AG04449 (cell line): ENCODE data around the gene GRM7.

Source experiments
- CTCF ChIA-PET: fragments of 350-600 bp; formaldehyde crosslinking; extraction: SDS; loops from one replicate; lab custom pipeline; 2021; ENCODE audit warnings: antibody characterized with exemption; lab: Yijun Ruan, JAX
- POLR2A ChIA-PET: fragments of 400-600, 350-600 bp; formaldehyde crosslinking; extraction: SDS; loops from one replicate; lab custom pipeline; 2020; ENCODE audit warnings: antibody characterized with exemption, inconsistent platforms; lab: Yijun Ruan, JAX
- DNase-seq: peaks from one replicate; pipeline ENCODE4 v3.0.0-alpha.2; 2010; ENCODE audit warnings: low read depth, low spot score
- H3K4me3 ChIP-seq: 2 replicates; pipeline ENCODE4 v1.5.1; 2011; ENCODE audit warnings: low read depth, mild to moderate bottlenecking, control low read depth, low read length
- CTCF ChIP-seq: IDR thresholded peaks from one replicate; pipeline ENCODE4 v1.5.1; 2011; ENCODE audit warnings: mild to moderate bottlenecking, moderate library complexity, low read length, control low read depth, inconsistent platforms; ENCODE audit not compliant: insufficient read depth; ENCODE audit errors: missing control alignments

The GRM7 gene

GRCh38 chr3:6857510-6857909 lies 3.4 kb upstream of the GRM7 start:
- ChIA-PET CTCF (no interaction called here), POLR2A (no interaction called here)
- H3K4me3 ChIP-seq = no peak overlapping the region
- DNase-seq = no peak
- no peak for TF ChIP-seq CTCF

- DNase-seq = no peak
- TF ChIP-seq CTCF = no peak
- H3K4me3 ChIP-seq = no peak overlapping the region
- CTCF ChIA-PET = no interaction called here
- POLR2A ChIA-PET = no interaction called here
These were observed 564 bp upstream of the GRM7 start for GRCh38 chr3:6860149-6860953.

DNA sequence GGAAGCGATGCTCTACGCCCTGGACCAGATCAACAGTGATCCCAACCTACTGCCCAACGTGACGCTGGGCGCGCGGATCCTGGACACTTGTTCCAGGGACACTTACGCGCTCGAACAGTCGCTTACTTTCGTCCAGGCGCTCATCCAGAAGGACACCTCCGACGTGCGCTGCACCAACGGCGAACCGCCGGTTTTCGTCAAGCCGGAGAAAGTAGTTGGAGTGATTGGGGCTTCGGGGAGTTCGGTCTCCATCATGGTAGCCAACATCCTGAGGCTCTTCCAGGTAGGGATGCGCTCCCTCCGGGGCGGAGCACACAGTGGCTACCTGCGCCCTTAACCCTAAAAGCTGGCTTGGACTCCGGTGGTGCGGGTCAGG lies 698 bp downstream of the GRM7 start:
- ChIA-PET POLR2A (no interaction called here), CTCF (no interaction called here)
- no peak for DNase-seq
- TF ChIP-seq CTCF = no peak
- H3K4me3 ChIP-seq = no peak overlapping the region

DNA sequence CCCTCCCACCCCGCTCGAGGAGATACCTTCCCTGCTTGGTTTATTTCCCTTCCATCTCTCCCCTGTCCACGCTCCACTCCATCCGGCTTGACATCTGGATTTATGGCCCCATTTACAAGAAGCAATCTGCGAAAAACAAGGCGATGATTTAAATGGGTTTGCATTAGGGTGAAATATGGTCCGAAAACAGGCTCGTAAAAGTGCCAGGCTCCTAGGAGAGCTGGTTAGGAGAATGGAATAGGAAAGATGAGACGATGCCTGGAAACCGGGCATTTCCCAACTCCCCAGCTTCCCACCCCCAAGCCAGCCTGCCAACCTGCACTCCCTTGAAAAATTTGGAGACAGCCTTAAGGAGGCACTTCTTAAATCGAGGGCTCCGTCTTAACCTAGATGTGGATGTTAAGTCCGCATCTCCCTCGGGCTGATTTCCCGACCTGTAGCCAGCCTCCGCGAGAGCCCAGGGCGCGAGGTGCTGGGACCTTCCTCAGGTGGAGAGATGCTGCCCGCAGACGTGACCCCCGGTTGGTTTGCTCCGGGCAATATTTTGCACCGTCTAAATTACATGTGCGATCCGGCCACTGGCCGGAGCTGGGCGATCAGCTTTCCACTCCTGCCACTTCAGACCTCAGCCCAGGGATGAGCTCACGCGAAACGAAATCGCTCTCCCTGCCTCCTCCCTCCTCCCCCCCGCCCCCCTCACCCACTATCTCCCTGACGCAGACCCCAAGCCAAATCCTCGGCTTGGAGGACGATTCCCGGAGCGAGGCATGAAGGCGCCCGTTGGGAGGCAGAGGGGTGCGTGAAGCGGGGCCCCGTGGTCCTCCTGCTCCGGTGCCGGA lies 1.3 kb downstream of the GRM7 start:
- CTCF ChIA-PET = no interaction called here
- DNase-seq = no peak
- POLR2A ChIA-PET = no interaction called here
- no peak for TF ChIP-seq CTCF
- H3K4me3 ChIP-seq = no peak overlapping the region

DNA sequence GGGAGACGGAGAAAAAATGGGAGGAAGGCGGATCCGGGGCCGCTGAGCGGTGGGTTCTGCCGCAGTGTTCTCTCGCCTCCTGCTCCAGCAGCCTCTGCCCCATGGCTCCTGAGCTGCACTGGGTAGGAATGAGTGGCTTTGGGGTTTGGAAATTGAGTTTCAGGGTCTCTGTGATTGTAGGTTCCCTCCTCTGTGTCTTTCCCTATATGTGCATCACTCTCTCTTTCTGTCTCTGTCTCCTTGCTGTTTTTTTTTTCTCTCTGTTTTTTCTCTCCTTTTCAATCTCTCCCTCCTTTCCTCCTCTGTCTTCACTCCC lies 1.9 kb downstream of the GRM7 start:
- DNase-seq = no peak
- CTCF ChIA-PET = no interaction called here
- TF ChIP-seq CTCF = no peak
- H3K4me3 ChIP-seq = no peak overlapping the region
- POLR2A ChIA-PET = no interaction called here

- CTCF ChIA-PET = no interaction called here
- POLR2A ChIA-PET = no interaction called here
- H3K4me3 ChIP-seq = no peak overlapping the region
- DNase-seq = no peak
- TF ChIP-seq CTCF = no peak
These were observed 6.4 kb downstream of the GRM7 start for GRCh38 chr3:6867269-6867668.
